Natural killer cell (primary cell): Measurements from ENCODE around the gene ASMTL. TPM values are rescaled to one million over a fixed set of nuclear protein-coding genes. Genes with fewer than 3 reads are reported as not detected.

Source experiments
- ATAC-seq, 3 donors: fragments of 150-1000 bp in 2 of 3; fragments of 200-7000 bp in 1 of 3; cut with Tn5 transposase; 1 replicate in 1 of 3; 2 replicates in 2 of 3; pipeline ENCODE4 v1.10.0; 2021; ENCODE audit warnings: mild to moderate bottlenecking in 2 of 3, moderate library complexity in 2 of 3
- DNase-seq, 2 donors: peaks; one replicate each; pipeline versions ENCODE4 v3.0.0 to v3.0.0-alpha.2; 2013 to 2021; ENCODE audit warnings: mixed read lengths in 1 of 2
- H3K27ac ChIP-seq: one replicate; pipeline ENCODE4 v1.5.1; 2013; ENCODE audit warnings: mild to moderate bottlenecking, low read length
- H3K27me3 ChIP-seq: one replicate; pipeline ENCODE4 v1.6.1; 2013; ENCODE audit warnings: low read length; ENCODE audit not compliant: control insufficient read depth, insufficient read depth
- H3K36me3 ChIP-seq: one replicate; pipeline ENCODE4 v1.6.1; 2013; ENCODE audit warnings: low read length; ENCODE audit not compliant: control insufficient read depth, insufficient read depth
- H3K4me1 ChIP-seq: one replicate; pipeline ENCODE4 v1.6.1; 2013; ENCODE audit warnings: low read length; ENCODE audit not compliant: control insufficient read depth, insufficient read depth
- H3K4me3 ChIP-seq: one replicate; pipeline ENCODE4 v1.5.1; 2013; ENCODE audit warnings: low read length
- H3K9me3 ChIP-seq: one replicate; pipeline ENCODE4 v1.6.1; 2013; ENCODE audit warnings: low read length; ENCODE audit not compliant: control insufficient read depth, insufficient read depth
- H3K27ac Mint-ChIP-seq, 2 donors: one replicate each; pipeline ENCODE4 v1.8.0; 2022; ENCODE audit warnings: mild to moderate bottlenecking in 2 of 2, mixed read lengths in 2 of 2, moderate library complexity in 1 of 2
- H3K27me3 Mint-ChIP-seq, 2 donors: one replicate each; pipeline ENCODE4 v1.8.0; 2022; ENCODE audit warnings: low read depth in 2 of 2, mixed read lengths in 2 of 2
- H3K36me3 Mint-ChIP-seq: one replicate; pipeline ENCODE4 v1.8.0; 2022; ENCODE audit warnings: mixed read lengths
- H3K4me1 Mint-ChIP-seq, 2 donors: one replicate each; pipeline ENCODE4 v1.8.0; 2022; ENCODE audit warnings: mixed read lengths in 2 of 2
- H3K4me3 Mint-ChIP-seq: one replicate; pipeline ENCODE4 v1.8.0; 2022; ENCODE audit warnings: mild to moderate bottlenecking, moderate library complexity, mixed read lengths
- H3K9me3 Mint-ChIP-seq, 2 donors: one replicate each; pipeline ENCODE4 v1.8.0; 2022; ENCODE audit warnings: mixed read lengths in 2 of 2
- CTCF ChIP-seq: fragments of 200-600 bp; IDR thresholded peaks from one replicate; pipeline ENCODE4 v1.8.0; 2022; ENCODE audit warnings: antibody characterized with exemption
- WGBS: methylation state at CpG from one replicate; pipeline ENCODE4 v1.1.7; 2013; ENCODE audit warnings: missing lambda C conversion rate; ENCODE audit not compliant: insufficient coverage; 5-methylcytosine and 5-hydroxymethylcytosine counted together
- intact Hi-C: fragments of 100-400 bp; cut with micrococcal nuclease; formaldehyde crosslinking; loops from one replicate; pipeline ENCODE4 v1.14.2; 2022
- total RNA-seq, 4 donors: library from RNA; stranded (reverse); fragments of 120-200 nt in 1 of 4; gene quantifications; one replicate each; pipeline versions ENCODE4 v1.2.3 to v1.2.4, GENCODE V29; 2013 to 2022

The ASMTL gene
- total RNA-seq, 3 donors from 2014 or later (not counting 1 experiment from before 2014, with no cell fraction given) = 58.5 to 80.3 (median 66.1) TPM

- no peaks in the 10 kb centered on the region for H3K27me3 ChIP-seq
- H3K4me1 Mint-ChIP-seq = peaks cover 52 to 82% of the 10 kb centered on the region in 2 donors
- no peaks in the 10 kb centered on the region for H3K9me3 ChIP-seq
- peaks cover 8 to 27% of the 10 kb centered on the region in 2 donors for H3K9me3 Mint-ChIP-seq
- H3K4me1 ChIP-seq = peaks cover 67% of the 10 kb centered on the region
- DNase-seq (no peak), ATAC-seq (no peak)
- WGBS = 96% methylated on average over 2 of the region's 2 CpGs
- no peak overlapping the region for H3K27ac ChIP-seq
- intact Hi-C loops = no loop called here
- H3K4me3 ChIP-seq = no peak overlapping the region
- H3K36me3 Mint-ChIP-seq = peaks cover 8% of the 10 kb centered on the region
- TF ChIP-seq CTCF = no peak
- no peaks in the 10 kb centered on the region for H3K27me3 Mint-ChIP-seq
- H3K4me3 Mint-ChIP-seq = no peak overlapping the region
- H3K36me3 ChIP-seq = peaks cover 5% of the 10 kb centered on the region
- peak overlapping the region; percentile 90 to 98 for H3K27ac Mint-ChIP-seq
Observed at GRCh38 chrX:1472975-1473374, 20.3 kb upstream of the ASMTL start.

- Mint-ChIP-seq H3K27ac (peak overlapping the region; percentile 90 to 91), H3K4me3 (peak overlapping the region; percentile 93), H3K4me1 (peaks cover 73 to 91% of the 10 kb centered on the region in 2 donors), H3K9me3 (peaks cover 4 to 11% of the 10 kb centered on the region in 2 donors), H3K27me3 (no peaks in the 10 kb centered on the region), H3K36me3 (peaks cover 8% of the 10 kb centered on the region)
- WGBS = 2% methylated on average over 19 of the region's 20 CpGs
- H3K36me3 ChIP-seq = peaks cover 26% of the 10 kb centered on the region
- peak overlapping the region; percentile 83 for H3K27ac ChIP-seq
- no peaks in the 10 kb centered on the region for H3K9me3 ChIP-seq
- DNase-seq (peak; percentile 73 to 89), ATAC-seq (peak; percentile 61 to 71 (median 66))
- H3K4me3 ChIP-seq = no peak overlapping the region
- peaks cover 93% of the 10 kb centered on the region for H3K4me1 ChIP-seq
- TF ChIP-seq CTCF = no peak
- intact Hi-C loops = loop anchor here (1.0 to 10.0 kb wide), 3 partner anchors 14 to 1226 kb away; partner anchors contain the start of gene CD99
- no peaks in the 10 kb centered on the region for H3K27me3 ChIP-seq
Observed at GRCh38 chrX:1468250-1468772, 15.6 kb upstream of the ASMTL start.

- ATAC-seq (peak; percentile 11 to 22 (median 12)), DNase-seq (peak; percentile 51 to 80)
- peak overlapping the region; percentile 83 for H3K27ac ChIP-seq
- no peaks in the 10 kb centered on the region for H3K27me3 Mint-ChIP-seq
- peaks cover 5% of the 10 kb centered on the region for H3K36me3 Mint-ChIP-seq
- peaks cover 95% of the 10 kb centered on the region for H3K4me1 ChIP-seq
- H3K9me3 Mint-ChIP-seq = peaks cover 2 to 3% of the 10 kb centered on the region in 2 donors
- H3K27ac Mint-ChIP-seq = peak overlapping the region; percentile 90 to 91
- intact Hi-C loops = loop anchor here (10.0 kb wide), 1 partner anchor 1228 kb away; the partner anchor contains the start of gene CD99
- H3K4me1 Mint-ChIP-seq = peaks cover 79 to 92% of the 10 kb centered on the region in 2 donors
- peak overlapping the region; percentile 37 for H3K4me3 ChIP-seq
- WGBS = 1% methylated on average over 20 of the region's 20 CpGs
- peak overlapping the region; percentile 93 for H3K4me3 Mint-ChIP-seq
- no peaks in the 10 kb centered on the region for H3K27me3 ChIP-seq
- H3K36me3 ChIP-seq = peaks cover 26% of the 10 kb centered on the region
- no peaks in the 10 kb centered on the region for H3K9me3 ChIP-seq
- TF ChIP-seq CTCF = no peak
Observed at GRCh38 chrX:1466971-1467561, 14.4 kb upstream of the ASMTL start.
